CD4-positive, alpha-beta T cell treated with Interleukin-10 for 1 hour (primary cell): ENCODE results near the gene FAM200C.
A peak's percentile ranks its signal among the peaks of the same experiment; 100 is the strongest.
"Not testable (repeated sequence)": the region's sequence is repeated elsewhere in the genome, so short reads cannot be mapped to it uniquely, and the experiment has no call there.

ENCODE experiments used
- DNase-seq: peaks from one replicate; pipeline ENCODE4 v3.0.0-alpha.2; 2020

FAM200C gene

GRCh38 chr5:160399402-160400353 is at the start of gene FAM200C:
Gene FAM200C, minus strand, starts transcription at chr5:160400054. Its CDS starts 4,564 bp downstream, at chr5:160395490.
- DNase-seq: peak; percentile 76

DNA sequence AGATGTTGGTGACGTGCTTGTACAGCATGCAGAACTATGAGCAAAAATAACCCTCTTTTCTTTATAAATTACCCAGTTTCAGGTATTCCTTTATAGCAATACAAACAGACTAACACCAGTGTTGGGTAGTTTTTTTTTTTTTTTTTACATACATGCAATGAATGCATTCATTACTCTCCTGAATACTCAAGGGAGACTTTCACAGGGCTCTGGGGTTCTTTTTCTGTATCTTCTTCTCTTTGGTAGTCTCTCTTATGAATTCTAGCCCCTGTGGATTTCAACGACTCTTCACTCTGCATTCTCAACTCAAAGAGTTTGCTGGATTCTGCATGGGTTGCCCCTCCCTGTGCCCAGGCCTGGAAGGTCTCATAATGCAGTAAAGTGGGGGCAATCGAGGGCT is 49.6 kb upstream of the FAM200C start:
- no peak for DNase-seq

GRCh38 chr5:160448886-160449285 is 49.0 kb upstream of the FAM200C start:
- DNase-seq: no peak

DNA sequence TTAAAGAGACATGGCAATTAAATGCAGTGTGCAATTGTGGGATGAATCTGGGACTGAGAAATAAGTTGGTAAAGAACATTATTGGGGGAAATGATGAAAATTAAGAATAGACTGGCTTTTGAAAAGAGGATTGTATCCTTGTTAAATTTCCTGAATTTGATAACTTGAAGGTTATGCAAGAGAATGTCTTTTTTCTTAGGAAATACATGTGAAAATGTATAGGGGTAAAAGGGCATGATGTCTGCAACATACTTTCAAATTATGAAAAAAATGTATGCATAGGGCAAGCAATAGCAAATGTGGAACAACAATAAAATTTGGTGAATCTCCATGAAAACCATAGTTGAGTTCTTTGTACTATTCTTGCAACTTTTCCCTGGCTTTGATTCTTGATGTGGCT is 45.9 kb upstream of the FAM200C start:
- no peak for DNase-seq

DNA sequence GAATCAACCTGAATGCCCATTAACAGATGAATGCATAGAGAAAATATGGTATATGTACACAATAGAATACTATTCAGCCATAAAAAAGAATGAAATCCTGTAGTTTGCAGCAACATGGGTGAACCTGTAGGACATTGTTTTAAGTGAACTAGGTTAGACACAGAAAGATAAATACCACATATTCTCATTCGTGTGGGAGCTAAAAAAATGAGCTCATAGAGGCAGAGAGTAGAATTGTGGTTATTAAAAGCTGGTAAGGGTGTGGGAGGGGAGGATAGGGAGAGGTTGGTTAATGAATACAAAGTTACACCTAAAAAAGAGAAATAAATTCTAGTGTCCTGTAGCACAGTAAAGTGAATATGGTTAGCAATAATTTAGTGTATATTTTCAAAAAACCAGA is 45.3 kb upstream of the FAM200C start:
- DNase-seq: no peak

DNA sequence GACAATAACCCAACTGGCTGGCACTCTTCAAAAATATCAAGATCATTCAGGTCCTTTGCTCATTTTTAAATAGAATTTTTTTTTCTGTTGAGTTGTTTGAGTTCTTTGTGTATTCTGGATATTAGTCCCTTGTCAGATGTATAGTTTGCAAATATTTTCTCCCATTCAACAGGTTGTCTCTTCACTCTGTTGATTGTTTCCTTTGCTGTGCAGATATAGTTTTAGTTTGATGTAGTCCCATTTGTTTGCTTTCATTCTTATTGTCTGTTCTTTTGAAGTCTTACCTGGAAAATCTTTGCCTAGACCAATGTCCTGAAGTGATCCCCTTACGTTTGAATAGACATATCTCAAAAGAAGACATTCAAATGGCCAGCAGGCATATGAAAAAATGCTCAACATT is 44.6 kb upstream of the FAM200C start:
- no peak for DNase-seq

GRCh38 chr5:160442824-160443431 is 43.1 kb upstream of the FAM200C start:
- no peak for DNase-seq

DNA sequence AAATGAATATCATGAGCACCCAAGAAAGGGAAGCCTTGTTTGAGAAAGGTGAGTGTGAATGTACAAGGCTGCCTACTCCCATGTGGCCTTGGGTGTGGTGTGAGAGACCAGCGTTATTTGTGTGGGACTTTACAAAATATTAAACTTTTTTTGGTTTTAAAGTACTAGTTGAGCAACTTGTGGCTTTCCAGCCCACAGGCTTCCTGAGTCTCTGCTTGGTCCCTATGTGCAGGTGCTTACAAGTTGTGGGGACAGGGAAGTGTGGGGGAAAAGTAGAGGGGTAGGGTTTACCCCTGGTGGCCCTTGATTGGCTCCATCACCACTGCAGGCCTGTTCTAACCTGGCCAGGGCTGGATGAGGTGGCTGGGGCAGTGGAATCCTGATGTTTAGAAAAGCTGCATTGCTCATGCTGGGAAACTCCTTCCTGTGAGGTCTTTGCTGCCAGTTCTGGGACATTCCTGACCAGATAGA is 41.5 kb upstream of the FAM200C start:
- DNase-seq: no peak

- DNase-seq: peak; percentile 89
Measured at GRCh38 chr5:160439205-160439600, 39.3 kb upstream of the FAM200C start.

DNA sequence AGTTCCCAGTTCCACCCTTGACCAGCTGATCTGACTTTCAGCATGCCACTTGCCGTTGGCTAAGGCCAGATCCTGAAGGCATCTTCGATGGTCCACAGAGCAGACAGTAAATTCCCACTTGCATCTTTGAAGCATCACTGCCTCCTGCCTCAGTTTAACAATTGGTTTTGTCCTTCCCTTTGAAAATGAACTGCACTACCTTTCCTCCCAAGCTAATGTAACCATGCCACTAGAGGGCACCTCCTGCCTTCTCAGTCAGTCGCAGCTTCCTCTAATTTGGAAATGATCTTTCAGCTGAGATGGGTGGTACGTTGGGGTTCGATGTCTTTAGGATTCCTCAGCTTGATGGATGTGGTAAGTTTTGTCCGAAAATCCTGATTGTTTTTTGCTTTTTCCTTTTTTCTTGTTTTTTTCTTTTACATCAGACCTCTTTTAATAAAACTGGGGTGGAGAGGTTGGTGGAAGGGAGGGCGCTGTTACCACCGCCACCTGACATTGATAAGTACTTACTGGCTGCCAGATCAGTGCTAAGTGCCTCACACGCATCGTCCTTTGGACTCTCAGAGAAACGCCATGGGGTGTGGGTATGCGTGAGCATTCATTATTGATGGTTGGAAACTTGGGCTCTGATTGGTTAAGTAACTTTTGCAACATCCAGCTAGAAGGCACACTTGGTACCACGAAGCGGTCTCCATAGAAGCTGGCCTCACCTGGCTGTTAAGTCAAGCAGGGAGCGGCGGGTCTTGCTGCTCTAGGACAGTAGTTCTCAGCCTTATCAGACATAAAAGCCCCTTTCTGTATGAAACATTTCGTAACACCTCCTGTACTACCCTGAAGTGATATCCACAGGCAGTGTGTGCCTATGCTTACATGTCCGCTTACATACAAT is 38.7 kb upstream of the FAM200C start:
- peak; percentile 72 for DNase-seq

GRCh38 chr5:160437271-160437670 is 37.4 kb upstream of the FAM200C start:
- no peak for DNase-seq

DNA sequence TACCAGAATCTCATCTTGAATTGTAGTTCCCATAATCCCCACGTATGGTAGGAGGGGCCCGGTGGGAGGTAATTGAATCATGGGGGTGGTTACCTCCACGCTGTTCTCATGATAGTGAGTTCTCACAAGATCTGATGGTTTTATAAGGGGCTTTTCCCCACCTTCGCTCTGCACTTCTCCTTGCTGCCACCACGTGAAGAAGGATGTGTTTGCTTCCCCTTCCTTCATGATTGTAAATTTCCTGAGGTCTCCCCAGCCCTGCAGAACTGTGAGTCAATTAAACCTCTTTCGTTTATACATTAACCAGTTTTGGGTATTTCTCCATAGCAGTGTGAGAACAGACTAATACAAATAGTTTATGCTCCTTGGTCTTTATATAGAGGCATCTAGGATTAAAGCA is 36.8 kb upstream of the FAM200C start:
- DNase-seq: not testable (repeated sequence)

DNA sequence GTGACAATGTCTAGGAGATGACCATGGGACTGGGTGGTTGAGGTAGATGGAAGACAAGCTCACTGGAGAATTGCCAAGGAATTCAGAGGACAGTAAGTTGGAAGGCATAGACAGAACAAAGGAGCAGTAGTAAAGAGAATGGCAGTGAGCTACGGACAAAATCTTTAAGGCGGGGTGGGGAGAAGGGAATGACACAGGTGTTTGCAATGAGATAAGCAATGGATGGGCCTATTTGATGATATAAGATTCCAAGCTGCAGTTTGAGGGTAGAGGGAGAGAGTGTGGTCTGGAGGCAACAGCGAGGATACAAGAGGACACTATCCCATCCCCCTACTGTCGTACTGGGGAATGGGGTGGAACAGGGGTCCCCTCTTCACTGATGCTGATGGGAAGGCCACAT is 36.2 kb upstream of the FAM200C start:
- DNase-seq: no peak

DNA sequence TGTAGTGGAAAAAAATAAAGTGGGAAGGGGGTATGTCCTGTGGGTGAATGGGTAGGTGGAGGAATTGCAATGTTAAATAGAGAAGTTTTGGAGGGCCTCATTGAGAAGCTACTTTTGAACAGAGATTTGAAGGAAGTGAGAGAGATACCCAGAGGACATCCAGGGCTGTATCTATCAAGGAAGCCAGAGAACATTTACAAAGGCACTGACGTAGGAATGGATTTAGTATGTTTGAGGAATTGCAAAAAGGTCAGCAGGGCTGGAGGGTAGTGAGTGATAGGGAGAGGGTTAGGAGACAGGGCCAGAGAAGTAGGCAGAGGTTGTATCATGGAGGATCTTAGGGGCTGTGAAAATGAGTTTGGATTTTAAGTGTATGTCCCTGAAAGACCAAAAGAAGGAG is 35.7 kb upstream of the FAM200C start:
- no peak for DNase-seq

DNA sequence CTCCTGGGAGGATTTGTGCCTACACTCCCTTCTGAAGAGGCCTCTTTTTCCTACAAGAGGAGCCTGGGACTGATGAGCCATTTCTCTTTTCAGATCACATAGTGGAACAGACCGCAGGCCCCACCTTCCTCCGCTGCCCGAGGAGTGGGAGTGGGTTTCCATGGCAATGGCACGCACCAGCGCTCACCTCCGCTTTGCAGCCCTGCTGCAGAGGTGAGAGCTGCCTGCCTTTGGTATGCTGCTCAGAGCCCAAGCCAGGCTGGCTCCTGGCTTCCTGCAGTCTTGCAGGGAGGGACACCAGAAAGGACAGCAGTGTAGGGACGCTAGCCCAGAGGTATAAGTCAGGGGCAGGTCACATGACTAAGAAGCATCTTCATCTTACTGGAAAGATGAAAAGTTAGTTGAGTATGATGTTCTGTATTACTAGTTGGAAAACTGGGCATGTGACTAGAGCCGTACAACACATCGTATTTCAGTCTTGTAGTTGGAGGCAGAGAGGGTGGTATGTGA is 34.2 kb upstream of the FAM200C start:
- DNase-seq: no peak

DNA sequence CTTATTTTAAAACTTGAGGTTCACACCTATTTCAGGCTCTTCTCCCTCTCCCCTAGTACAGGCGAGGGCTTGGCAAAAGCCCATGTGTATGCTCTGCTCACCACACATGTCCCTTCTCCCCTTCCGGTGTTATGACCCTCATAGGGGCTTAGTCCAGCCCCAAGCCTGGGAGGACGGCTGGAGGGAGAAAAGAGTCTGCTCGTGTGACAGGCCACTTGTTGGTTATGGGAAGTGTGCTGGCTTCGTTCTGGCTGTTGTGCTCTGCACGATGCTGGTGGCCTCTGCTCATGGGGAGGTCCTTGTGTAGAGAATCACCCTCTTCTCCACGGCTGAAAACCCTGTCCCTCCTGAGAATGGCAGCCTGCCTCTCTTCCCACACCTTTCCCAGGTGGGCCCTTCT is 32.9 kb upstream of the FAM200C start:
- DNase-seq: no peak

DNA sequence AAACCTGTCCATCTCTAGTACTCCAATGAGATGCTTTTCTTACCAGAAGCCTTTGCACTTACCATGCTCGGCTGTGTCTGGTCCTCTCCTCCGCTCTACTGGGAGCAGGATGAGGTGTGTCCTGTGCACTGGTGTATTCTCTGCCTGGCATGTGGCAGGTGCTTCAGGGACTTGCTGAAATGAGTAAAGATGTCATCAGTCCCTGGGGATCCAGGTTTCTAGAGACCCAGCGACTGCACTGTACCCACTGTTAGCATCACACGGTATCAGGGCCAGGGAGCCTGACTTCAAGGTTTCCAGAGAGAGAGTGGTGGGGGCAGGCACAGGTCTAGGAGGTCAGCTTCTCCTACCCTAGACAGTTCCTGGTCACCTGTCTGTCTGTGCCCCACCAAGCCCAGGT is 32.3 kb upstream of the FAM200C start:
- DNase-seq: no peak

- no peak for DNase-seq
Measured at GRCh38 chr5:160427607-160428006, 27.8 kb upstream of the FAM200C start.

DNA sequence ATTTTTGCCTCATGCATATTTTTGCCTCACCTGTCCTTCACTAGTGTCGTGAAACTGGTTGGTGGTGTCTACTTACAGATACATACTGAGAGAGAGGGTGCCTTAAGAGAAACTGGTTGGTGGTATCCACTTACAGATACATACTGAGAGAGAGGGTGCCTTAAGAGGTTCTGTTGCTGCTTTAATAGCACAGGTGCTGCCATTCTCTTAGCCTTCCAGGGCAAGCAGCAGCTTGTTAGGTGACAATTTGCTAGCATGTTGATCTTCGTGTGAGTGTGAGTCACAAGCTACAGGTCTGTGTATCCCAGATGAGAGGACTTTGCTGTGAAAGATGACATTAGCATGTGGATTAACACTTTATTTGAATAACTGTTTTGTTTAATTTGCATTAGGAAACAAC is 23.2 kb upstream of the FAM200C start:
- no peak for DNase-seq

GRCh38 chr5:160421625-160422258 is 21.9 kb upstream of the FAM200C start, which contains the start of gene PTTG1:
Gene PTTG1, plus strand, starts transcription at chr5:160421855. Its CDS starts 458 bp downstream, at chr5:160422313.
- peak; percentile 93 for DNase-seq

DNA sequence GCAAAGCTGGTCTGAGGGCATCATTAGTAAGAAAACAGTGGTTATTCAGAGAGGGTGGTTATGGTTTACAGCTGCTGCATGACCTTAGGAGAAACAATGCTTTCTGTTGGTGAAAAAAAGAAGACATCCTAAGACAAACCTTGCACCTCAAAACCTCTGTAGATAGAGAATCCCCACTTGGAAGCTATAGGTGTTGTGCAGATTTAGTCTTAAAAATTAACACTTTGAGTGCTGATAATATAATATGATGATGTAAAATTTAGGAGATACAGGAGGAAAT is 20.4 kb upstream of the FAM200C start:
- no peak for DNase-seq
